SK-N-SH (cell line): ENCODE results near the gene SND1. TPM values are rescaled to one million over a fixed set of nuclear protein-coding genes. Genes with fewer than 3 reads are reported as not detected.

Experiments used
- CTCF ChIA-PET: fragments of 300-600, 350-600 bp; formaldehyde crosslinking; extraction: SDS; loops from one replicate; lab custom pipeline; 2021; lab: Yijun Ruan, JAX
- POLR2A ChIA-PET: fragments of 350-600 bp; sonication (Branson Sonifier 250); formaldehyde crosslinking; extraction: SDS; loops from one replicate; lab custom pipeline; 2020; ENCODE audit warnings: antibody characterized with exemption, inconsistent platforms; lab: Yijun Ruan, JAX
- DNase-seq: peaks from one replicate; pipeline ENCODE4 v3.0.0; 2012
- H2AFZ ChIP-seq: fragments of 200-600 bp; sonication (generic); 2 replicates; pipeline ENCODE4 v1.8.1; 2016; ENCODE audit warnings: antibody characterized with exemption, mild to moderate bottlenecking, low read depth
- H3F3A ChIP-seq: fragments of 200-600 bp; sonication (generic); replicated peaks from 2 replicates; pipeline ENCODE3; 2016; ENCODE audit warnings: antibody characterized with exemption, mild to moderate bottlenecking; ENCODE audit not compliant: insufficient read depth
- H3K27ac ChIP-seq, 2 experiments: fragments of 200-500 bp in 1 of 2; fragments of 200-600 bp in 1 of 2; sonication (Bioruptor generic) in 1 of 2; sonication (generic), shearing (Covaris generic) in 1 of 2; 2 replicates each; pipeline versions ENCODE4 v1.5.1 to v1.6.1; 2014 to 2016; ENCODE audit warnings: low read depth in 2 of 2, inconsistent platforms in 1 of 2, low read length in 1 of 2, mild to moderate bottlenecking in 1 of 2, mixed read lengths in 1 of 2
- H3K27me3 ChIP-seq: fragments of 200-600 bp; sonication (generic), shearing (Covaris generic); 2 replicates; pipeline ENCODE4 v1.6.1; 2016; ENCODE audit warnings: mixed run types; ENCODE audit not compliant: insufficient read depth
- H3K36me3 ChIP-seq, 2 experiments: fragments of 200-500 bp in 1 of 2; fragments of 200-600 bp in 1 of 2; sonication (Bioruptor generic) in 1 of 2; sonication (generic) in 1 of 2; replicated peaks in 1 of 2; 2 replicates each; pipeline versions ENCODE3 to v1.5.1; 2014 to 2016; ENCODE audit warnings: low read length in 1 of 2, mild to moderate bottlenecking in 1 of 2; ENCODE audit not compliant: insufficient read depth in 2 of 2, control insufficient read depth in 1 of 2
- H3K4me1 ChIP-seq, 2 experiments: fragments of 200-500 bp in 1 of 2; fragments of 200-600 bp in 1 of 2; sonication (Bioruptor generic) in 1 of 2; sonication (generic), shearing (Covaris generic) in 1 of 2; 2 replicates each; pipeline versions ENCODE4 v1.5.1 to v1.6.1; 2014 to 2016; ENCODE audit warnings: low read depth in 1 of 2, low read length in 1 of 2, mixed run types in 1 of 2; ENCODE audit not compliant: insufficient read depth in 2 of 2, control insufficient read depth in 1 of 2
- H3K4me2 ChIP-seq: fragments of 200-600 bp; sonication (generic), shearing (Covaris generic); 2 replicates; pipeline ENCODE4 v1.6.1; 2017; ENCODE audit warnings: mixed run types
- H3K4me3 ChIP-seq, 2 experiments: fragments of 200-500 bp in 1 of 2; fragments of 200-600 bp in 1 of 2; sonication (Bioruptor generic) in 1 of 2; sonication (generic), shearing (Covaris generic) in 1 of 2; 2 replicates each; pipeline versions ENCODE4 v1.5.1 to v1.8.1; 2014 to 2016; ENCODE audit warnings: low read depth in 2 of 2, inconsistent platforms in 1 of 2, low read length in 1 of 2, mild to moderate bottlenecking in 1 of 2, mixed read lengths in 1 of 2, moderate library complexity in 1 of 2
- H3K79me2 ChIP-seq: fragments of 200-600 bp; sonication (generic); 2 replicates; pipeline ENCODE4 v1.8.1; 2017; ENCODE audit warnings: mild to moderate bottlenecking; ENCODE audit not compliant: insufficient read depth
- H3K9ac ChIP-seq: fragments of 200-600 bp; sonication (generic); 2 replicates; pipeline ENCODE4 v1.6.1; 2017; ENCODE audit warnings: mixed run types
- H3K9me2 ChIP-seq: fragments of 200-600 bp; sonication (generic); 2 replicates; pipeline ENCODE4 v1.6.1; 2017; ENCODE audit warnings: mixed run types
- H3K9me3 ChIP-seq: fragments of 200-600 bp; sonication (generic); 2 replicates; pipeline ENCODE4 v1.6.1; 2017; ENCODE audit warnings: mixed run types, mild to moderate bottlenecking, moderate library complexity
- H4K20me1 ChIP-seq: fragments of 200-600 bp; sonication (generic); 2 replicates; pipeline ENCODE4 v1.6.1; 2017; ENCODE audit warnings: mild to moderate bottlenecking, mixed run types; ENCODE audit not compliant: insufficient read depth
- CHD2 ChIP-seq: fragments of 150-350 bp; IDR thresholded peaks from 2 replicates; pipeline ENCODE4 v1.6.1; 2018; ENCODE audit warnings: low read length; ENCODE audit not compliant: partially characterized antibody
- CTCF ChIP-seq: fragments of 200-600 bp; sonication (generic); IDR thresholded peaks from 2 replicates; pipeline ENCODE4 v1.6.1; 2017; ENCODE audit warnings: antibody characterized with exemption, mild to moderate bottlenecking, moderate library complexity
- EP300 ChIP-seq, 2 experiments: IDR thresholded peaks; 2 replicates each; pipeline versions ENCODE4 v1.4.0 to v1.6.1; 2012; ENCODE audit warnings: borderline replicate concordance in 1 of 2, low read depth in 1 of 2, low read length in 1 of 2
- EZH2phosphoT487 ChIP-seq: fragments of 200-600 bp; sonication (generic); IDR thresholded peaks from 2 replicates; pipeline ENCODE4 v1.6.1; 2017; ENCODE audit warnings: low read depth, mixed run types, mild to moderate bottlenecking, antibody characterized with exemption, moderate library complexity, borderline replicate concordance
- FOSL2 ChIP-seq: IDR thresholded peaks from 2 replicates; pipeline ENCODE4 v1.4.0; 2012; ENCODE audit warnings: low read depth, mild to moderate bottlenecking, moderate library complexity, borderline replicate concordance
- FOXJ3 ChIP-seq: sonication (generic); formaldehyde crosslinking; IDR thresholded peaks from 2 replicates; pipeline ENCODE4 v1.5.1; 2020; ENCODE audit warnings: mild to moderate bottlenecking, missing genetic modification reagents
- FOXM1 ChIP-seq: IDR thresholded peaks from 2 replicates; pipeline ENCODE4 v1.4.0; 2012; ENCODE audit warnings: low read depth, mild to moderate bottlenecking
- GABPA ChIP-seq: IDR thresholded peaks from 2 replicates; pipeline ENCODE4 v1.4.0; 2012; ENCODE audit warnings: low read depth, mild to moderate bottlenecking
- GATA2 ChIP-seq: sonication (generic); formaldehyde crosslinking; IDR thresholded peaks from 2 replicates; pipeline ENCODE4 v1.5.0; 2020; ENCODE audit warnings: mild to moderate bottlenecking, missing genetic modification reagents
- JUND ChIP-seq: IDR thresholded peaks from 2 replicates; pipeline ENCODE4 v1.4.0; 2012
- MXI1 ChIP-seq: IDR thresholded peaks from 2 replicates; pipeline ENCODE4 v1.6.1; 2012; ENCODE audit warnings: mild to moderate bottlenecking, low read depth, low read length, improper control_type of control experiment
- PBX3 ChIP-seq: IDR thresholded peaks from 2 replicates; pipeline ENCODE4; 2012
- POLR2AphosphoS5 ChIP-seq: IDR thresholded peaks from 2 replicates; pipeline ENCODE4 v1.6.1; 2012; ENCODE audit warnings: low read depth, low read length
- RCOR1 ChIP-seq: fragments of 150-350 bp; IDR thresholded peaks from 2 replicates; pipeline ENCODE4 v1.6.1; 2017; ENCODE audit warnings: antibody characterized with exemption, low read length
- RFX5 ChIP-seq: IDR thresholded peaks from 2 replicates; pipeline ENCODE4 v1.6.1; 2012; ENCODE audit warnings: mild to moderate bottlenecking, improper control_type of control experiment, low read length
- SIN3A ChIP-seq: IDR thresholded peaks from 2 replicates; pipeline ENCODE4 v1.6.1; 2012; ENCODE audit warnings: low read depth, mild to moderate bottlenecking, low read length, moderate library complexity, borderline replicate concordance
- TCF12 ChIP-seq: IDR thresholded peaks from 2 replicates; pipeline ENCODE4 v1.4.0; 2012
- TEAD4 ChIP-seq: IDR thresholded peaks from 2 replicates; pipeline ENCODE4 v1.4.0; 2012; ENCODE audit warnings: mild to moderate bottlenecking, borderline replicate concordance; ENCODE audit not compliant: insufficient read depth
- WGBS: methylation state at CpG from one replicate; pipeline ENCODE4 v1.1.6; 2017; ENCODE audit warnings: low lambda C conversion rate; 5-methylcytosine and 5-hydroxymethylcytosine counted together
- polyA plus RNA-seq, 3 experiments: library from polyadenylated mRNA; depleted of rRNA; stranded (reverse); fragments of >200 nt; gene quantifications; 2 replicates each; pipeline ENCODE4 v1.2.3, GENCODE V29; 2012
- TF ChIP-seq, protein P1 (sequence below): IDR thresholded peaks from 2 replicates; pipeline ENCODE4 v1.4.0; 2012; ENCODE audit warnings: low read depth

The SND1 gene
- polyA plus RNA-seq, 1 of the 3 experiments (the other 2 are of a cell fraction) = 165 TPM

DNA sequence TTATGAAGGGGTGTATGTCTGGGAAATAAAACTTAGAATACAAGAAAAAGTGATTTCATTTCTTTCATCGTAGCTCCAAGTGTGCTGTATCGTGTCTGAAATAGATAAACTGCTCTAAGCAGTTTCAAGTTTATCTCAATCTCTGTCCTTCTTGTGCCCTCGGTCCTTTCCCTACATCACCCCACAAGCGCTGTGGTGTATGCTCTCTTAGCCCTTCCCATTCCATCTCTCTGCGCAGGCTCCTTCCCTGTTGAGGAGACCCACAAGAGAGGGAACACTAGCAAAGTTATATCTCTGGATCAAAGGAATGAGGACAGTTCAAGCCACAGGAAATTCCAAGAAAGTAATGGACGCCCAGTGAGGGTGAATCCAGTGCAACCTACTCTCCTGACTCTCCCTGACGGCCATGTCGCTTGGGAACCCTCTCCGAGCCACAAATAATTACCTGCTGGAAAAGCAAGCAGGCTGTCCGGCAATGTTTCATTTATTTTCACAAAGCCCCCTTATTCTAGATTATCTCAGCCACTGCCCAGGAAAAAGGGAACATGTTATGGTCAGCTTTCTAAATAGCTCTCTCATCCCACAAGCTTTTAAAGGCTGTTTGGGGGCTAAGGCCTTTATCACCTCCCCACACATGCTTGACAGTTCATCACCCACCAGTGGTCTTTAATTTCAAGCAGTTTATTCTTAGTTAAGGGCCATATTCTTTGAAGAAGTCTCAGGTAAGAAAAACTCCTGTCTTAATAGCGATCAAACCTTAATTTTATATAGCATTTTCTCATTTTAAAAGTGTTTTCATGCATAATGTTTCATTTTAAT is 344.5 kb downstream of the SND1 start:
- Histone ChIP-seq H3K79me2 (peaks cover 10% of the 10 kb centered on the region; the same call in 1 of the 2 replicates), H3K27ac (peak overlapping the region; percentile 0 to 87; a peak in 2 of 4 replicates), H3K36me3 (peaks cover 26 to 28% of the 10 kb centered on the region in 2 experiments), H3K4me3 (no peak overlapping the region), H3K9ac (no peak overlapping the region), H3K27me3 (no peaks in the 10 kb centered on the region), H3K9me3 (no peaks in the 10 kb centered on the region), H3F3A (peaks cover 9% of the 10 kb centered on the region), H3K4me2 (peak overlapping the region; percentile 54), H2AFZ (no peak overlapping the region), H3K9me2 (no peaks in the 10 kb centered on the region), H4K20me1 (peaks cover 21% of the 10 kb centered on the region), H3K4me1 (peaks cover 17 to 33% of the 10 kb centered on the region in 2 experiments; a peak in 2 of 4 replicates)
- no peak for TF ChIP-seq RFX5
- no peak for TF ChIP-seq EP300 (IDR thresholded peaks at IDR 0.05; ENCODE audit: borderline replicate concordance in 1 of 2, low read depth in 1 of 2, low read length in 1 of 2)
- TF ChIP-seq GABPA = no peak
- TF ChIP-seq TEAD4 = no peak
- TF ChIP-seq JUND = no peak
- no peak for TF ChIP-seq CHD2
- TF ChIP-seq FOSL2 = no peak
- TF ChIP-seq TCF12 = no peak
- no peak for TF ChIP-seq PBX3
- TF ChIP-seq SIN3A = no peak
- DNase-seq = no peak
- WGBS = 92% methylated on average over 11 of the region's 11 CpGs
- CTCF ChIA-PET = interaction anchor here (0.6 to 1.8 kb wide), 7 partner anchors 9 to 808 kb away, joined by 3 to 6 read pairs (median 3); no protein-coding TSS in a partner anchor
- POLR2A ChIA-PET = interaction anchor here (0.6 to 0.8 kb wide), 3 partner anchors 12 to 280 kb away, joined by 3 to 5 read pairs (median 4); no protein-coding TSS in a partner anchor

DNA sequence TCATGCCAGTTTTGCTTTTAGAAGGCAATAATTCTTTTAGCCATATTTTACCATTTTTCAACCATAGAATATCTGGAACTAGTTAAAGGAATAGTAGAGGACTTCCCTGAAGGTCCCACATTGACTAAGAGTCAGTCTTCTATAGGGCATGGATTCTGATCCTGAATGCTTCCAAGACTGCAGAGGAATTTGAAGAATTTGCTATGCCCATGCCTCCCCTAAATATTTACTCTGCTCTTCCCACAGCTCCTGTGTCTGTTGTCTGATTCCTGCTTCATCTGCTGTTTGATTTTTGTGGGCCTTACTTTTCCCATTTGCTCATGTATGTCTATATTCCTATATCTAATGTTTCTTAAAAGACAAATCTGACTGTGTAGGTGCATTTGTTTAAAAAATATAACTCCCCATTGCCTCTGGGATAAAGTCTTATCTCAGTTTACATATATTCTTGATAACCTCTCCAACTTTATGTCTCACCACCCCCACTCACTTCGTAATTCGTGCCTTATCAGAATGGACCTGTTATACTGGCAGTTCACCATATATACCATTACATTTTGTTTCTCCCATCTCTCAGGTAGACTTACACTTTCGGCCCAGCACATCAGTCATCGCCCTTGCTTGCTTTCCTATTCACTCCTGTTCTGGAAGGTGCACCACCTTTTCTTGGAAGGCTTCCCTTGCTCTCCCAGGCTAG is 345.4 kb downstream of the SND1 start:
- Histone ChIP-seq H3K9me3 (no peaks in the 10 kb centered on the region), H2AFZ (no peak overlapping the region), H3K9ac (no peak overlapping the region), H3K4me1 (peaks cover 17 to 32% of the 10 kb centered on the region in 2 experiments; a peak in 2 of 4 replicates), H3K4me2 (peak overlapping the region; percentile 54; the same call in 1 of the 2 replicates), H3K79me2 (peaks cover 10% of the 10 kb centered on the region; the same call in 1 of the 2 replicates), H3K4me3 (no peak overlapping the region), H3K9me2 (no peaks in the 10 kb centered on the region), H3F3A (peaks cover 9% of the 10 kb centered on the region), H4K20me1 (peaks cover 21% of the 10 kb centered on the region), H3K27me3 (no peaks in the 10 kb centered on the region), H3K27ac (peak overlapping the region; percentile 0 to 4; a peak in 1 of 4 replicates), H3K36me3 (peaks cover 19 to 21% of the 10 kb centered on the region in 2 experiments)
- ChIA-PET POLR2A (no interaction called here), CTCF (interaction anchor here (1.0 to 1.2 kb wide), 2 partner anchors 22 to 138 kb away, joined by 4 read pairs; no protein-coding TSS in a partner anchor)
- DNase-seq = no peak
- 98% methylated on average over 4 of the region's 4 CpGs for WGBS
- TF ChIP-seq PBX3 = no peak
- no peak for TF ChIP-seq FOSL2
- no peak for TF ChIP-seq POLR2AphosphoS5
- TF ChIP-seq FOXM1 = no peak
- TF ChIP-seq RFX5 = no peak
- TF ChIP-seq RCOR1 = no peak
- TF ChIP-seq, protein P1, sequence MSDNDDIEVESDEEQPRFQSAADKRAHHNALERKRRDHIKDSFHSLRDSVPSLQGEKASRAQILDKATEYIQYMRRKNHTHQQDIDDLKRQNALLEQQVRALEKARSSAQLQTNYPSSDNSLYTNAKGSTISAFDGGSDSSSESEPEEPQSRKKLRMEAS = no peak
- no peak for TF ChIP-seq GATA2 (CRISPR knock-in tag)
- TF ChIP-seq JUND = no peak
- no peak for TF ChIP-seq MXI1
- no peak for TF ChIP-seq GABPA
- TF ChIP-seq FOXJ3 (CRISPR knock-in tag) = no peak
- TF ChIP-seq EZH2phosphoT487 = no peak
- no peak for TF ChIP-seq CTCF
